ENCODE measurements around the gene BEST4. TPM values are rescaled to one million over a fixed set of nuclear protein-coding genes. Genes with fewer than 3 reads are reported as not detected.
A peak's percentile ranks its signal among the peaks of the same experiment; 100 is the strongest.

The BEST4 gene
- not detected in 2 replicates for total RNA-seq (2014; rRNA removed; shearing (Covaris generic))

DNA sequence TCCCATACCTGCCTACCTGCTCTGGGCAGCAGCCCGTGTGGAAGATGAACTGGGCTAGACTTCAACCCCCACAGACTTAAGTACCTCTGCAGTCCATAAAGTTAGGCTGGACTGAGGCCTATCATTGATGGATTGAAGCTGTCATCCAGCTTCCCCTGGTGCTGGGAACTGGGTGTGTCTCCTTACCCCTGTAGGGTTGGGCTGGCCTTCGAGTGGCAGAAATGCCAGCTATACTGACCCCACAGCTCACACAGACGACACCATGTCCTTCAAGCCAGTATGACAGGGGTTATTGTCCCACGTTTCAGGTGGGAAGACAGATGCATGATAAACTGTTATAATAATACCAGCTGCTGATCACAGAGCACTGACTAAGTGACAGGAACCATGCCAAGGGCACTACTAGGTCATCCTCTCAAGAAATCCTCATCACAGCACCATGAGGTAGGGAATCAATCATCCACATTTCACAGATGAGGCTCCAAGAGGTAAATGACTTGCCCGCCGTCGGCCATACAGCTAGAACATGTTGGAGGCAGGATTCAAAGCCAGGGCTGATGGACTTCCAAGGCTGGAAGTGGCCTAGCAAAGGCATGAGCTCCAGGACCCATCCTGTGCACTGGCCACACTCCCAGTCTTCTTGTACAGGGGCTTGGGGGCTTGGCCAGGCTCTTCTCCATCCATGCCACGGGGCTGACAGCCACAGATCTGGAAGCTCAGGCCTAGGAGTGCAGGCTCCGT, at the start of gene BEST4:
Gene BEST4, minus strand, starts transcription at position 51 of the 741 bp plus-strand sequence. CDS start 465 bp downstream, outside the sequence.
- 0 out of 2 replicates have a peak, but pooled peaks cover 2% of the 10 kb centered on the region for H3K27me3 ChIP-seq (replicated peaks)
- no peak within 1 kb of the TSS for H3K27ac ChIP-seq
- H3K4me3 ChIP-seq, result no peak within 1 kb of the TSS
- peaks cover 11% of the 10 kb centered on the region for H3K4me1 ChIP-seq (replicated peaks)
- DNase-seq (ENCODE audit: low read depth in 1 of 2, low spot score in 2 of 2), result no peak
- H3K9me3 ChIP-seq (replicated peaks), result no peaks in the 10 kb centered on the region
- H3K36me3 ChIP-seq, result peaks cover 2% of the 10 kb centered on the region; the same call in 1 of the 2 replicates

DNA sequence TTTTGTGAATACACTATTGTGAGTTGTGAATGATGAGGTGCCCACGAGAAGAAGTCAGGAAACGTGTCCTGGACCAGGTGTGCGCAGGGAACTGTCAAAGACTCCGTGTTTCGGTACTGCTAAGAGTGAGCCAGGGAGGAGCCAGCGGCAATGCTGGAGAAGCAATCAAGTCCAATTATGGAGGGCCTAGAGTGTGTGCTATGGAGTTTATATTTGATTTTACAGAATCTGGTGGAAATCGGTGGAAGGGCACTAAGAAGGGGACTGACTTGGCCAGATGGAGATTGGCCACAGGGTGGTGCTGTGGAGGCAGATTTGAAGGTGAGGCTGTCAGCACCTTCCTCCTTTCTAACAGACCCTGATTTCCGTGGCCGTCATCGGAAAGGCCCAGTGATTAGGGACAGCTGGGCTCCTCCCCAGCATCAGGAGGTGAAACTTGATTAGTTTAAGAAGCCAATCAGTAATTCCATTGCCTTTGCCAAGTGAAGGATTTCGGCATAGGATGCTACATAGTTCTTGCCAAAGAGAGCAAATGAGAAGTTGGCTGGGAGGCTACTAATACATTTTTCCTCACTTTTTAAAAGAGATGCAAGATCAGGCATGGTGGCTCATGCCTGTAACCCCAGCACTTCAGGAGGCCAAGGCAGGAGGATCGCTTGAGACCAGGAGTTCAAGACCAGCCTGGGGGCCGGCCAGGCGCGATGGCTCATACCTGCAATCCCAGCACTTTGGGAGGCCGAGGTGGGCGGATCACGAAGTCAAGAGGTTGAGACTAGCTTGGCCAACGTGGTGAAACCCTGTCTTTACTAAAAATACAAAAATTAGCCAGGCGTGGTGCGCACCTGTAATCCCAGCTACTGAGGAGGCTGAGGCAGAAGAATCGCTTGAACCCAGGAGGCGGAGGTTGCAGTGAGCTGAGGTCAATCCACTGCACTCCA, 48.0 kb upstream of the BEST4 start:
- no peak overlapping the region for H3K4me3 ChIP-seq
- H3K36me3 ChIP-seq, result peaks cover 22% of the 10 kb centered on the region
- H3K27ac ChIP-seq, result no peak overlapping the region
- peak; percentile 60 to 90 for DNase-seq (ENCODE audit: low read depth in 1 of 2, low spot score in 2 of 2)
- no peaks in the 10 kb centered on the region for H3K27me3 ChIP-seq (replicated peaks)
- H3K4me1 ChIP-seq (replicated peaks), result peaks cover 36% of the 10 kb centered on the region
- H3K9me3 ChIP-seq (replicated peaks), result no peaks in the 10 kb centered on the region

DNA sequence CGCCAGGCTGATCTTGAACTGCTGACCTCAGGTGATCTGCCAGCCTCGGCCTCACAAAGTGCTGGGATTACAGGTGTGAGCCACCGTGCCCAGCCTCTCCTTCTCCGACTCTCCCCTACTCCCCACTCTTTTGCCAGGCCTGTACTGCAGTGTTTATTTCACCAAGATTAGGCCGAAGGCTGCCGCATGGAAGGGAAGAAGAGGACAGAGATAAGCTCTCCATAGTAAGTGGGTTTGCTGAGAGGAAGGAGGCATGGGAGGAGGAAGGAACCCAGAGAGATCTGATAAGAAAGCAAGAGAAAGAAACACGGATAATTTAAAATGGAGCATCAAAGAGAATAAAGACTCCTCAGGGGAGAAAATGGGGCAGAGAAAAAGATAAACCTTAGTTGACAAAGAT, 46.4 kb upstream of the BEST4 start:
- no peaks in the 10 kb centered on the region for H3K9me3 ChIP-seq (replicated peaks)
- no peak overlapping the region for H3K27ac ChIP-seq
- peaks cover 30% of the 10 kb centered on the region for H3K4me1 ChIP-seq (replicated peaks)
- no peak overlapping the region for H3K4me3 ChIP-seq
- peaks cover 28% of the 10 kb centered on the region for H3K36me3 ChIP-seq
- H3K27me3 ChIP-seq (replicated peaks), result no peaks in the 10 kb centered on the region
- DNase-seq (ENCODE audit: low read depth in 1 of 2, low spot score in 2 of 2), result no peak

DNA sequence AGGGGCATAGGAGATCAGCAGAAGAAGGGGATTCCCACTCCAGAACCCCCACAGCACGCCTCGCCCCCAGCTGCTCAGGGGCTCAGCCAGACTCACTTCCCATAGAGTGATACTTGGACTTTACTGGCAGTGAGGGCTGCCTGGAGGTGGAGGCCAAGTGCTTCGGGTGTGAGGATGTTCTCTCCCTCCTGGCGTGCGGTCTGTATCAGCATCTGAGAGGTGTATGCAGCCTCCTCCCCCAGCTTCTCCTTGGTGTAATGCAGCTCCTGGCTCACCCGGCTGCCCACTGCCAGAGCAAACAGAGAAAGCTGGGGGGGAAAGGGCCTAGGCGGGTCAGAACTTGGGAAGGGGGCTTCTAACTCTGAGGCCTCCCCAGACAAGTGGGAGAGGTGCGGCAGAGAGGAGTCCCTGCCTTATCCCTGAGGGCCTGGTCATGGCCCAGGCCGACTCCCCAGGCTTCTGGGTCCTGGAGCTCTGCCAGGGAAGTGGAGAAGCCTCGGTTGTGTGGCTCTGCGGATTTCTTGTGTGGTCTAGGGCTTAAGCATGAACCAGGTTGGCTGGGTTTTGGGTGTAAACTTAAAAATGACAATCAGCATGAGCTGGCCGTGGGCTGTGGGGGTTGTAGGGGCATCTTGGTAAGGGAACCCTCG, 44.2 kb upstream of the BEST4 start:
- no peak overlapping the region for H3K4me3 ChIP-seq
- peaks cover 23% of the 10 kb centered on the region for H3K4me1 ChIP-seq (replicated peaks)
- peak; percentile 69 to 84 for DNase-seq (ENCODE audit: low read depth in 1 of 2, low spot score in 2 of 2)
- H3K9me3 ChIP-seq (replicated peaks), result no peaks in the 10 kb centered on the region
- no peaks in the 10 kb centered on the region for H3K27me3 ChIP-seq (replicated peaks)
- H3K36me3 ChIP-seq, result peaks cover 23% of the 10 kb centered on the region
- H3K27ac ChIP-seq, result no peak overlapping the region

DNA sequence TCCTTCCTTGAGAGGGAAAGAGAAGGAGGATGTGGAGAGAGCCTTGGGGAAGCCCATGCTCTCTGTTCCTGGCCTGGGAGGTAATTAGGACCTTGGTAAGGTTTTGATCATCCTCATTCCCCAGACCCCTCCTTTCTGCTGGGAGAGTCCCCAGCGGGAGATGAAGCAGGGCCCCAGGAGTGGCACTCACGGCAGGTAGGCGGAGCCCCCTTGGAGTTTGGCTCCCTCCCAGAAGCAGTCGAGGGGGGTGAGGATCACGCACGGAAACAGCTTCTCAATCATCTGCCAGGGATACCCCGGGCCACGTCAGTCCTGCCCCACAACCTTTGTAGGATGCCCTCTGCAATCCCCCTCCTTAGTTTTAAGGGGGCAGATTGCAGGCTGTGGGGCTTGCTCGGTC, 43.5 kb upstream of the BEST4 start:
- Histone ChIP-seq H3K36me3 (peaks cover 22% of the 10 kb centered on the region), H3K4me1 (replicated peaks) (peaks cover 23% of the 10 kb centered on the region), H3K27me3 (replicated peaks) (no peaks in the 10 kb centered on the region), H3K27ac (no peak overlapping the region), H3K9me3 (replicated peaks) (no peaks in the 10 kb centered on the region), H3K4me3 (no peak overlapping the region)
- no peak for DNase-seq (ENCODE audit: low read depth in 1 of 2, low spot score in 2 of 2)

DNA sequence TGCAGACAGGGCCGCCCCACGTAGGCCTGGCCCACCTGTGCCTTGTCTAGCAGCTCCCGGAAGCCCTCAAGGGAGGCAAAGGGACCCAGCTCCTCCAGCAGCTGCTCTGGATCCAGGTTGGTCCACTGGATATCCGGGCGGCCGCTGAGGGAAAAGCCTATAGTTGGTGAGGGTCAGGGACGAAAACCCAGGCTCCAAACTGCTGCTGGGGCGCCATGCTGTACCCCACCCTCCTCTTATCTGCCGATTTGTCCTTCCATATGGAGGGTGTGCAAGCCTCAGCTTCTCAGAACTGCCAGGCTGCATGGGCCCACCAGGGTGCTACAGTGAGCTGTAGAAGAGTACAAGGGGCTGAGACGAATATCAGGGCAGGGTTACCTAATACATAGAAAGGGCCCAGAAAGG, 42.9 kb upstream of the BEST4 start:
- H3K27ac ChIP-seq, result no peak overlapping the region
- H3K4me3 ChIP-seq, result no peak overlapping the region
- no peaks in the 10 kb centered on the region for H3K27me3 ChIP-seq (replicated peaks)
- no peaks in the 10 kb centered on the region for H3K9me3 ChIP-seq (replicated peaks)
- DNase-seq (ENCODE audit: low read depth in 1 of 2, low spot score in 2 of 2), result no peak
- H3K36me3 ChIP-seq, result peaks cover 19% of the 10 kb centered on the region
- peaks cover 18% of the 10 kb centered on the region for H3K4me1 ChIP-seq (replicated peaks)

DNA sequence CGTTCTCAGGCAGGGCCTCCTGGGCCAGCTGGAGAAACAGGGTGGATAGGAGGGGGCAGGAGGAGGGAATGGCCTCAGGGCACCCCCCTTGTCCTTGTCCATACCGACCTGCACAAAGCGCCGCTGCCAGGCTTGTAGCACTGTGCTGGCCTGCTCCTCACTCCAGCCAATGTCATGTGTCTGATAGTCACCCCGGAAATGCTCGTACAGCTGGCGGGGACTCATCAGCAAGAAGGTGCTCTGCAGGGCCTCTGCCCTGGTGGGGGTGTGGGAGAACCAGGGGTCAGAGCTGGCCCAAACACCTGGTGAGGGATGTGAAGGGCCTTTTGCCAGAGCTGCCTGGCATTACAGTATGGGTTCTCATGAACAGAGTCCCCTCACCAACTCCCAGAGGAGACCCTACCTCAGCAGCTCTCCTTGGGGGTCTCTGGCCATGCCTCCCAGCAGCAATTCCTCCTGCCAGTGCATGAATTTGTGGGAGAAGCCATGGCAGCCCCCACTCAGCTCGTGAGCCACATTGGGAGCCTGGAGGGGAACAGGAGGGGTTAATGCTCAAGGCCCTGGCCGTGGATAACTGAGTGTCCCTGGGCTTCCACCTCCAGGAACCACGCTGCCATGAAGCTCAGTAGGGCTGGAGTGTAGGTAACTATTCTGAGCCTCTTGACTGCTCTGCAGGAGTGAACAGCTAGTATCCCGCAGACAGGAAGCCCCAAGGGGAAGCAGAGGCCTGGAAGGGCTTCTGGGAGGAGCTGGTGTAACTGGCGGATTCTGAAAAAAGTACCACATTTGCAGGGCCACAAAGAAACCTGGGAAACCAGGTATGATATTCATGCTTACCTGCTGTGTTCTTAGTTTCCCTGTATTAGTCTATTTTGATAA, 41.8 kb upstream of the BEST4 start:
- H3K4me1 ChIP-seq (replicated peaks), result peaks cover 15% of the 10 kb centered on the region
- H3K36me3 ChIP-seq, result peaks cover 19% of the 10 kb centered on the region
- no peak overlapping the region for H3K27ac ChIP-seq
- no peak for DNase-seq (ENCODE audit: low read depth in 1 of 2, low spot score in 2 of 2)
- no peaks in the 10 kb centered on the region for H3K27me3 ChIP-seq (replicated peaks)
- no peak overlapping the region for H3K4me3 ChIP-seq
- no peaks in the 10 kb centered on the region for H3K9me3 ChIP-seq (replicated peaks)

DNA sequence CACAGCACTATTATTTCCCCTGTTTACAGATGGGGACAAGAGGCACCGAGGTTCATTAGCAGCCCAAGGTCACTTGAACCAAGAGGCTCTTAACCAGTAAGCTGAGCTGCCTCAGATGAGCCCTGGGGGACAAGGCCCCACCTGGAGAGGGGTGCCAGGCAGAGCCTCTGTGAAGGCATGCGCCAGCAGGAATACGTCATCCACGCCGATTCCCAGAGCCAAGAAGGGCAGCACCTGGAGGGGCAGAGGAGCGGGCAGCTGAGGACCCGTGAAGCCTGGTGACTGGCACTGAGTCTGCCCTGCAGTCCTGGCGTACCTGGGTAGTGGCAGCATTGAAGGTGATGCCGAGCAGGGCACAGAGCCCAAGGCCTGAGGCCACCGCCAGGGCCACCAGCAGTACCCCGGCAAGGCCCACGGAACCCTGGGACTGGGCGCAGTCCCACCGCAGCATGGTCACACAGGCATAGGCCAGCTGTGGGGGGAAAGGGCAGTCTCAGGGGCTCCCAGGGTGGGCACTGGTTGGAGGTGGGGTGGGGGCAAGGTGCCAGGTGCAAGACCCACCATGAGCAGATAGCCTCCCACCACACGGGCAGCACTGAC, 41.0 kb upstream of the BEST4 start:
- Histone ChIP-seq H3K9me3 (replicated peaks) (no peaks in the 10 kb centered on the region), H3K36me3 (peaks cover 19% of the 10 kb centered on the region), H3K4me1 (replicated peaks) (peaks cover 15% of the 10 kb centered on the region), H3K27ac (no peak overlapping the region), H3K27me3 (replicated peaks) (no peaks in the 10 kb centered on the region), H3K4me3 (no peak overlapping the region)
- DNase-seq (ENCODE audit: low read depth in 1 of 2, low spot score in 2 of 2), result no peak

DNA sequence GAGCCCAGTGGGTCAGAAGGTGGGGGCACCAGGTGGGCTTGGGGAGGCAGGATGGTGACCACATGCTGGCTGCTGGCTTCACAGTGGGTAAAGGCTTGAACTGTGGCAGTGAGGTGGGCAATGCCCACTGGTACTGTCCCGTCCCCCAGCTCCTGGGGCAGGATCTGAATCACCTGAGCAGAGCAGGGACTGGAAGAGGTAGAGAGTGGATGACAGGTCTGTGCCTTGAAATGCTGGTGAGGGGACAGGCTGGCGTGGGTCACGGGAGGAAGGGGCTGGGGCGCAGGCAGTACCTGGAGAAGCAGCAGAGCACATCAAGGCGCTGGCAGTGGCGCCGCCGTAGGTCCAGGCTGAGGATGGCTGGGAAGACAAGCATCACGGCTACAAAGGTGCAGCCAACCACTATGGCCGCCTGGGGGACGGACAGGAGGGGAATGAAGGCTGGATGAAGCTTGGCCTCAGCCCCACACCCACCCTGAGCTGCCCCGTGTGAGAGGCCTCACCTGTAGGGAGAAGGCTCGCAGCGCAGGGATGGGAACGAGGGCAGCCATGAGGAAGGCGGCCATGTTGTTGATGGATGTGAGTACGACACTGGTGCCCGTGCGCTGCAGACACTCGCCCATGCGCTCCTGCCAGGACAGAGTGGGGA, 40.2 kb upstream of the BEST4 start:
- Histone ChIP-seq H3K27me3 (replicated peaks) (no peaks in the 10 kb centered on the region), H3K36me3 (peaks cover 19% of the 10 kb centered on the region), H3K4me3 (no peak overlapping the region), H3K4me1 (replicated peaks) (peaks cover 15% of the 10 kb centered on the region), H3K27ac (no peak overlapping the region), H3K9me3 (replicated peaks) (no peaks in the 10 kb centered on the region)
- no peak for DNase-seq (ENCODE audit: low read depth in 1 of 2, low spot score in 2 of 2)

DNA sequence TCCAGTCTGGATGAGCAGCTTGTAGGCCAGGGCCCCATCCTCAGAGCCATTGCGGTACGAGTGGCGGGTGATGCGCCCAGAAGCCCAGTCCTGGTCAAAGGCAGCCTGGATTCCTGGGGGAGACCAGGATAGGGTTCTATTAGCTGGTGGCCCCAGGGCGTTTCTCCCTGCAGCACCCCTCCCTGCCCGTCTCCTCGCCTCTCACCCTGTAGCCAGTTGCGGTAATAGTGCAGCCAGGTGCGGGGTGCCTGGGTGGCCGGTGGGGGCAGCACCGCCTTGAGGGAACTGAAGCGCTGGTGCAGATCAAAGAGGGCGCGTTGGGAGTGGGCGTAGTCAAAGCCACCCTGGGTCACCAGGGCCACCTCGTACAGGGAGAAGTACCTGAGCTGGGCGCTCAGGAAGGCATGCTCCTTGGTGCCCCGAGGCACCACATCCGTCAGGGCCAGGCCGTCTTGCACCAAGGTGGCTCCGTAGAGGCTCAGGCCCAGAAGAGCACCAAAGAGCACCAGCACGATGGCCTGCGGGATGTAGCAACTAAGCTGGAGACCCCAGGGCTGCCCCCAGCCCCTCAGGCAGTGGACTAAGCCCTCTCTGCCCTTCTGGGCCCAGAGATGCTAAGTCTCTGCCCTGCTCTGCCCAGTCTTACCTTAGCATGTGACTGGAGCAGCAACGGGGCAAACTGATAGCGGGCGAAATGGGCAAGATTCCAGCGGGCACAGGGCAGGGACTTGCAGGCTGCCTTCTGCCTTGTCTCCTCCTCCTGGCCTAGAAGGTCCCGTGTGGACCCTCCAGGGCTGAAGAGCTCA, 39.4 kb upstream of the BEST4 start:
- H3K27ac ChIP-seq, result no peak overlapping the region
- H3K36me3 ChIP-seq, result peaks cover 22% of the 10 kb centered on the region
- no peaks in the 10 kb centered on the region for H3K27me3 ChIP-seq (replicated peaks)
- no peak for DNase-seq (ENCODE audit: low read depth in 1 of 2, low spot score in 2 of 2)
- H3K4me1 ChIP-seq (replicated peaks), result peaks cover 8% of the 10 kb centered on the region
- no peaks in the 10 kb centered on the region for H3K9me3 ChIP-seq (replicated peaks)
- H3K4me3 ChIP-seq, result no peak overlapping the region

DNA sequence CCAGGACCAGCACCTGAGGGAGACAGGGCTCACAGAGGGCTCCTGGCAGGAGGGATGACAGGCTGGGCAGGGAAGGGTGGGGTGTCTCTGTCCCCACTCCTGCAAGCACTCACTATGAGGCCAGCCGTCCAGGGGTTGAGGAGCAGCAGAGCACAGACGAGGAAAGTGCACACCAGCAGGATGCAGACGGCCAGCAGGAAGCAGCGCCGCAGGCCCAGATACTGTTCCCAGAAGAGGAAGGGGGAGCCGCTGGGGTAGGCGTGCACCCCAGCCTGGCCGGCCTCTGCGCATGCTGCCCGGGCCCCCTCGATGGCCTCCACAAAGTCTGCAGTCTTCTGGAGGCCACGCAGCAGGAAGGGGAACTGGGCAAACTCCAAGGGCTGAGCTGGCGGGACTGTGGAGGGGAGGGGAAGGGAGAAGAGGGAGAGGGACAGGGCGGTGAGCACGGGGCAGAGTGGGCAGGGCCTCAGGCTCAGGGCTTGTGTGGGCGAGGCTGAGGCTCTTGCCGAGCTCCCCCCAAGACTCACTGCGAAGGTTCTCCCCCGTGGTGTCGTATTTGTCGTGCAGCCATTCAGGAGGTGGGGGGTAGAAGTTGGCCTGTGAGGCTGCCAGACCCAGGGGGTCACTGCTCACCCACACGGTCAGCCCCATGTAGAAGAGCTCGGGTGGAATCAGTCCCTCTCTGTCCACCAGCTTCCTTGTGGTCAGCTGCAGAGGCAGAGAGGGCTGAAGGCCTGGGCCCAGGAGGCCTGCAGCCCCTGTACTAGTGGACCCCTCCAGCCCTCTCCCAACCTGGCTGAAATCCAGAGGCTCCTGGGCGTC, 38.6 kb upstream of the BEST4 start:
- Histone ChIP-seq H3K27ac (no peak overlapping the region), H3K27me3 (replicated peaks) (no peaks in the 10 kb centered on the region), H3K4me3 (no peak overlapping the region), H3K36me3 (peaks cover 17% of the 10 kb centered on the region), H3K4me1 (replicated peaks) (no peaks in the 10 kb centered on the region), H3K9me3 (replicated peaks) (no peaks in the 10 kb centered on the region)
- no peak for DNase-seq (ENCODE audit: low read depth in 1 of 2, low spot score in 2 of 2)
